ENCODE data around the gene IDI2. TPM values are rescaled to one million over a fixed set of nuclear protein-coding genes. Genes with fewer than 3 reads are reported as not detected.

The IDI2 gene
- total and polyA plus RNA-seq, 2 of the 13 experiments (the other 11 are each of a cell fraction or from before 2014, with no cell fraction given): not detected

DNA sequence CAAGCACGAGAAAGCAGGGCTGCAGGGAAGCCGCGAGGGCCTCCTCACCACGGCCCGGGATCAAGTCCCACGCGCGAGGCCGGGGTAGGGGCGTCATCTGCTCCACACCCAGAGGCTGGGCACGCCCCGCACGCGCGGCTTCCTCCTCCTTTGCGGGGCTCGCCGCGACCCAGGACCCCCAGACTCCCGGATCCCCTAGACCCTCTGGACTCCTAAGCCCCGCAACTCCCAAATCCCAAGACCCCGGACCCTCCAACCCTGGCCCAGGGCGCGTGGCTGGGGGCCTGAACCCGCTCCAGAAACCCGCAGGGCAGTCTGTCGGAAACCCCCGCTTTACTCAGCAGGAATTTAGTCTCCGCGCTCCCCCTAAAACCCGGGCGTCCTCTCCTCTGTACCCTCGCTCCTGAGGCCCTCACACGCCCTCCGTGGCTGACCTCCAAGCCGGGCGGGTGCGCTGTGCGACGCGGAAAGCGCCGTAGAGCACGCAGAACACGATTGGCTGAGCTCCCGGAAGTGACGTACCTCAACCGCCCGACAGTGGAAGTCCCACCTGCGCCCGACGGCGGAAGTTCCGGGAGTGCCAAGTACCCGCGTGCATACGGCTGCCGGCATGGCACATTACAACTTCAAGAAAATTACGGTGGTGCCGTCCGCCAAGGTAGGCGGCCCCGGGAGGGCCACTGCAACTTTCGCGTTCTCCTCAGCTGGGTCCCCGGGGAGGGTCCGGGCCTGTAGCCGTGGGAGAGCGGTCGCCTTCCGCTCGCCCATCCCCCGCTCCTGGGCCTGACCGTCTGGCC is 37.6 kb downstream of the IDI2 start, which contains the start of gene GTPBP4 (continued):
- TF ChIP-seq, protein P1, sequence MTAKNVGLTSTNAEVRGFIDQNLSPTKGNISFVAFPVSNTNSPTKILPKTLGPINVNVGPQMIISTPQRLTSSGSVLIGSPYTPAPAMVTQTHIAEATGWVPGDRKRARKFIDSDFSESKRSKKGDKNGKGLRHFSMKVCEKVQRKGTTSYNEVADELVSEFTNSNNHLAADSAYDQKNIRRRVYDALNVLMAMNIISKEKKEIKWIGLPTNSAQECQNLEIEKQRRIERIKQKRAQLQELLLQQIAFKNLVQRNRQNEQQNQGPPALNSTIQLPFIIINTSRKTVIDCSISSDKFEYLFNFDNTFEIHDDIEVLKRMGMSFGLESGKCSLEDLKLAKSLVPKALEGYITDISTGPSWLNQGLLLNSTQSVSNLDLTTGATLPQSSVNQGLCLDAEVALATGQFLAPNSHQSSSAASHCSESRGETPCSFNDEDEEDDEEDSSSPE (CRISPR knock-in tag; IDR thresholded peaks at IDR 0.05): peak; percentile 73; the same call in 1 of the 2 replicates
- TF ChIP-seq YEATS4 (CRISPR knock-in tag; IDR thresholded peaks at IDR 0.05; ENCODE audit: borderline replicate concordance) (peak; percentile 97), DNMT1 (CRISPR knock-in tag; IDR thresholded peaks at IDR 0.05) (no peak), ZBTB33 (CRISPR knock-in tag; IDR thresholded peaks at IDR 0.05) (no peak), RFXANK (CRISPR knock-in tag; IDR thresholded peaks at IDR 0.05) (no peak), NRL (CRISPR knock-in tag; IDR thresholded peaks at IDR 0.05; ENCODE audit: borderline replicate concordance) (peak; percentile 69), ZNF546 (CRISPR knock-in tag; conservative IDR thresholded peaks at IDR 0.05) (peak; percentile 34; the same call in 1 of the 2 replicates), TBX3 (IDR thresholded peaks at IDR 0.05; ENCODE audit: borderline replicate concordance) (no peak), ZNF142 (CRISPR knock-in tag; IDR thresholded peaks at IDR 0.05) (no peak), GZF1 (CRISPR knock-in tag; IDR thresholded peaks at IDR 0.05) (no peak), LBX2 (CRISPR knock-in tag; IDR thresholded peaks at IDR 0.05; ENCODE audit: borderline replicate concordance) (0 out of 2 replicates have a peak, but pooled peaks have one; percentile 26), ZNF17 (CRISPR knock-in tag; IDR thresholded peaks at IDR 0.05) (no peak), TGIF2 (CRISPR knock-in tag; IDR thresholded peaks at IDR 0.05) (no peak; the same call in 1 of the 2 replicates), MAFF (IDR thresholded peaks at IDR 0.05; ENCODE audit: low read depth, low read length) (no peak), ZNF441 (CRISPR knock-in tag; IDR thresholded peaks at IDR 0.05; ENCODE audit: borderline replicate concordance) (peak; percentile 52; the same call in 1 of the 2 replicates)
- TF ChIP-seq, protein P2, sequence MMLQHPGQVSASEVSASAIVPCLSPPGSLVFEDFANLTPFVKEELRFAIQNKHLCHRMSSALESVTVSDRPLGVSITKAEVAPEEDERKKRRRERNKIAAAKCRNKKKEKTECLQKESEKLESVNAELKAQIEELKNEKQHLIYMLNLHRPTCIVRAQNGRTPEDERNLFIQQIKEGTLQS (CRISPR knock-in tag; IDR thresholded peaks at IDR 0.05): 0 out of 2 replicates have a peak, but pooled peaks have one; percentile 17
- TF ChIP-seq, protein P3, sequence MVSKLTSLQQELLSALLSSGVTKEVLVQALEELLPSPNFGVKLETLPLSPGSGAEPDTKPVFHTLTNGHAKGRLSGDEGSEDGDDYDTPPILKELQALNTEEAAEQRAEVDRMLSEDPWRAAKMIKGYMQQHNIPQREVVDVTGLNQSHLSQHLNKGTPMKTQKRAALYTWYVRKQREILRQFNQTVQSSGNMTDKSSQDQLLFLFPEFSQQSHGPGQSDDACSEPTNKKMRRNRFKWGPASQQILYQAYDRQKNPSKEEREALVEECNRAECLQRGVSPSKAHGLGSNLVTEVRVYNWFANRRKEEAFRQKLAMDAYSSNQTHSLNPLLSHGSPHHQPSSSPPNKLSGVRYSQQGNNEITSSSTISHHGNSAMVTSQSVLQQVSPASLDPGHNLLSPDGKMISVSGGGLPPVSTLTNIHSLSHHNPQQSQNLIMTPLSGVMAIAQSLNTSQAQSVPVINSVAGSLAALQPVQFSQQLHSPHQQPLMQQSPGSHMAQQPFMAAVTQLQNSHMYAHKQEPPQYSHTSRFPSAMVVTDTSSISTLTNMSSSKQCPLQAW (CRISPR knock-in tag; IDR thresholded peaks at IDR 0.05): peak; percentile 74
